GM10266 (cell line): Measurements from ENCODE around the gene CPZ.

Source experiments
- DNase-seq: peaks from one replicate; pipeline ENCODE4 v3.0.0; 2012; ENCODE audit errors: extremely low spot score
- CTCF ChIP-seq: IDR thresholded peaks from 2 replicates; pipeline ENCODE4 v1.5.1; 2012; ENCODE audit warnings: mild to moderate bottlenecking, low read depth; ENCODE audit not compliant: control insufficient read depth, insufficient read depth; ENCODE audit errors: missing control alignments

Gene CPZ

DNA sequence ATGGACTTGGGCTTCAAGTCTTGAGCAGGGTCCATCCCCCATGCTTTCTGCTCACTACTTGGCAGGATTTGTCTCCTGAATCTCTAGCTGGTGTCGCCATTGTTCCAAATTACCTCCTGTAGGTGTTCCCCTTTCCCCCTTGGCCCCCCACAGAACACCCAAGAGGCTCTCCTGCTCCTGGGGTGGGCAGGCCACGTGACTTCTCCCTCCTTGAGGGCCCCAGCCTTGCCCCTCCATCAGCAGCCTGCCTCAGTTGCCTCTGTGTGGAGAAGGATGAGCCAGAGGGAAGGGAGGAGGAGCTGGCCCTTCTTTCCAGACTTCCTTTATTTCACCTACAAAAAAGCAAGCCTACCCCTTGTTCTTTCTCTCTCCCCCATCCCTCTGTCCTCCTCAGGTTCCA, 10.5 kb upstream of the CPZ start:
- DNase-seq = no peak
- no peak for TF ChIP-seq CTCF

- TF ChIP-seq CTCF = no peak
- no peak for DNase-seq
Measured at GRCh38 chr4:8582436-8582835, 10.1 kb upstream of the CPZ start.

- DNase-seq = no peak
- TF ChIP-seq CTCF = no peak
Measured at GRCh38 chr4:8582941-8583654, 9.5 kb upstream of the CPZ start.

- DNase-seq = no peak
- no peak for TF ChIP-seq CTCF
Measured at GRCh38 chr4:8583655-8584025, 8.9 kb upstream of the CPZ start.

- DNase-seq = no peak
- TF ChIP-seq CTCF = no peak
Measured at GRCh38 chr4:8585186-8585585, 7.4 kb upstream of the CPZ start.

DNA sequence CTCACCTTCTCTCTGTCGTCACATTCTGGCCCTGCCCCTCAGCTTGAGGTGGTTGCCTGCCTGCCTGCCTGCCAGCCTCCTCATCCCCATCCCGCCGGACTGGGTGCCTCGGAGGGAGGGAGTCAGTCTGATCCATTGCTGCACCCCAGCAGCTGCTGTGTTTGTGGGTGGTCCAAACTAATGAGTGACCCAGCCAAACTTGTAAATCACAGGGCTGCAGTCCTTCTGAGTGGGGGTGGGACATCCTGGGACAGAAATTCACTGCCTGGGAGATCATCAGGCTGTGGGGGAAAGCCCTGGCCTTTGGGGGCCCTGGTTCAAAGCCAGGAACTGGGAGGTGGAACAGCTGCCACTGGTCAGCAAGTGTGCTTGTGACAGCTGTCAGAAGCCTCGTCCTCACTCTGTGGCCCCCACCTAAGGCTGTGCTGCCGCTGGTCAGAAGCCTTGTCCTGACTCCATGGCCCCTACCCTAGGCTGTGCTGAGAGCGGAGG, 6.8 kb upstream of the CPZ start:
- DNase-seq = no peak
- no peak for TF ChIP-seq CTCF

- TF ChIP-seq CTCF = no peak
- DNase-seq = no peak
Measured at GRCh38 chr4:8586246-8586645, 6.3 kb upstream of the CPZ start.
